ENCODE measurements around the gene CTNNBL1. TPM values are rescaled to one million over a fixed set of nuclear protein-coding genes. Genes with fewer than 3 reads are reported as not detected.

CTNNBL1 gene
- total RNA-seq, 1 donor from 2014 or later, result 67.0 TPM

DNA sequence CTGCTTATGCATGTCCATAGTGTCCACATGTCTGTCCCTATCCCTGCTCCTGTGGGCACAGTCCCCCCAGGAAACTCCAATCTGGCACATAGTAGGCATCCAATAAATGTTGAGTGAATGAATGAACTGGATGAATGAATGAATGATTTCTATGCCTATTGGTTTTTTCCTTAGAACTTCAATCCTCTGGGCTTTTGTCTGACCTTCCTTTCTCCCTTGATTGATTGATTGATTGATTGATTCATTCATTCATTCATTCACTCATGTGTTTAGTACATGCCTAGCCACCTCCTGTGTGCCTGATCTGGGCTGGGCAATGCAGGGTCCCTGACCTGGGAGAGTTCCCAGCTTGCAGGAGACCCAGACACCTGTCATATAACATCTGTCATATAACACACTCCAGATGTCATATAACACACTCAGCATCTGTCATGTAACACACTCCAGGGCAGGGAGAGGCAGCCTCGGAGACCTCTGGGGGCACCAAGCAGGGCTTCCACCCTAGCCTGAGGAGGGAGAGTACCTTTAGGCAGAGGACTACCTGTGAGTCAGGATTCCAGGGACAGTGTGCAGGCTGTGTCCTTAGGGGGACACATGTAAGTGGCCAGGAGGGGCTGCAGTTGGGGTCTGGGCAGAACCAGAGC lies 227.0 kb downstream of the CTNNBL1 start:
- Histone ChIP-seq H4K20me1 (ENCODE audit: insufficient read depth, low read length) (peaks cover 20% of the 10 kb centered on the region), H3K27me3 (ENCODE audit: insufficient read depth, low read length) (peaks cover 29% of the 10 kb centered on the region), H3K4me1 (ENCODE audit: insufficient read depth, low read length) (peaks cover 2% of the 10 kb centered on the region), H3K9me3 (ENCODE audit: insufficient read depth, low read depth, low read length) (no peaks in the 10 kb centered on the region), H3K36me3 (ENCODE audit: insufficient read depth, low read length) (no peaks in the 10 kb centered on the region), H3K4me2 (ENCODE audit: low read length) (no peak overlapping the region), H2AFZ (ENCODE audit: low read depth, low read length) (no peak overlapping the region), H3K79me2 (ENCODE audit: insufficient read depth, low read length) (no peaks in the 10 kb centered on the region), H3K4me3 (ENCODE audit: insufficient read depth, low read depth, low read length) (no peak overlapping the region), H3K27ac (ENCODE audit: low read depth, low read length) (no peak overlapping the region), H3K9ac (ENCODE audit: low read length) (no peak overlapping the region)
- Mint-ChIP-seq H3K27me3 (ENCODE audit: low read depth, unreplicated experiment) (peaks cover 8% of the 10 kb centered on the region), H3K4me3 (ENCODE audit: unreplicated experiment) (no peak overlapping the region), H3K36me3 (ENCODE audit: low read depth, unreplicated experiment) (no peaks in the 10 kb centered on the region), H3K9me3 (ENCODE audit: unreplicated experiment) (no peaks in the 10 kb centered on the region), H3K27ac (ENCODE audit: unreplicated experiment) (no peak overlapping the region), H3K4me1 (ENCODE audit: low read depth, unreplicated experiment) (peaks cover 2% of the 10 kb centered on the region)
- FAIRE-seq (no peak), DNase-seq (ENCODE audit: low read depth) (no peak)
- TF ChIP-seq CTCF (IDR thresholded peaks at IDR 0.05; ENCODE audit: insufficient read depth, low read depth, low read length) (no peak), EZH2 (IDR thresholded peaks at IDR 0.05; ENCODE audit: insufficient read depth, low read length) (no peak)

GRCh38 chr20:37921341-37921929 lies 227.6 kb downstream of the CTNNBL1 start:
- no peak overlapping the region for H3K4me3 ChIP-seq (ENCODE audit: insufficient read depth, low read depth, low read length)
- H3K4me2 ChIP-seq (ENCODE audit: low read length), result no peak overlapping the region
- Mint-ChIP-seq H3K27ac (ENCODE audit: unreplicated experiment) (no peak overlapping the region), H3K9me3 (ENCODE audit: unreplicated experiment) (no peaks in the 10 kb centered on the region), H3K27me3 (ENCODE audit: low read depth, unreplicated experiment) (peaks cover 7% of the 10 kb centered on the region), H3K4me1 (ENCODE audit: low read depth, unreplicated experiment) (no peaks in the 10 kb centered on the region), H3K36me3 (ENCODE audit: low read depth, unreplicated experiment) (no peaks in the 10 kb centered on the region), H3K4me3 (ENCODE audit: unreplicated experiment) (no peak overlapping the region)
- H3K79me2 ChIP-seq (ENCODE audit: insufficient read depth, low read length), result no peaks in the 10 kb centered on the region
- no peak overlapping the region for H3K27ac ChIP-seq (ENCODE audit: low read depth, low read length)
- no peak for TF ChIP-seq CTCF (IDR thresholded peaks at IDR 0.05; ENCODE audit: insufficient read depth, low read depth, low read length)
- TF ChIP-seq EZH2 (IDR thresholded peaks at IDR 0.05; ENCODE audit: insufficient read depth, low read length), result no peak
- no peaks in the 10 kb centered on the region for H3K36me3 ChIP-seq (ENCODE audit: insufficient read depth, low read length)
- peaks cover 2% of the 10 kb centered on the region for H3K4me1 ChIP-seq (ENCODE audit: insufficient read depth, low read length)
- FAIRE-seq (no peak), DNase-seq (ENCODE audit: low read depth) (no peak)
- H3K9me3 ChIP-seq (ENCODE audit: insufficient read depth, low read depth, low read length), result no peaks in the 10 kb centered on the region
- no peak overlapping the region for H3K9ac ChIP-seq (ENCODE audit: low read length)
- peaks cover 14% of the 10 kb centered on the region for H4K20me1 ChIP-seq (ENCODE audit: insufficient read depth, low read length)
- peaks cover 24% of the 10 kb centered on the region for H3K27me3 ChIP-seq (ENCODE audit: insufficient read depth, low read length)
- no peak overlapping the region for H2AFZ ChIP-seq (ENCODE audit: low read depth, low read length)

Other genes starting within 250 kb of the CTNNBL1 start
- 3.1 and 3.6 TPM in 2 replicates for gene NNAT, start 172.8 kb upstream of the CTNNBL1 start, total RNA-seq
- 96.5 and 111 TPM in 2 replicates for gene BLCAP, start 166.2 kb upstream of the CTNNBL1 start, total RNA-seq
- gene VSTM2L, start 209.1 kb downstream of the CTNNBL1 start, total RNA-seq, result 17.7 and 18.5 TPM in 2 replicates